H9 (cell line): ENCODE results near the gene ZNF521. TPM values are rescaled to one million over a fixed set of nuclear protein-coding genes. Genes with fewer than 3 reads are reported as not detected.

Source experiments
- DNase-seq: peaks from one replicate; pipeline ENCODE4 v3.0.0-alpha.2; 2017
- H2AFZ ChIP-seq: one replicate; pipeline ENCODE4 v1.6.1; 2013; ENCODE audit warnings: mild to moderate bottlenecking, low read length, control low read depth, moderate library complexity
- H2AK5ac ChIP-seq: 2 replicates; pipeline ENCODE4 v1.6.1; 2013; ENCODE audit warnings: low read length, control low read depth, mixed read lengths; ENCODE audit not compliant: insufficient read length
- H2BK120ac ChIP-seq: one replicate; pipeline ENCODE4 v1.6.1; 2013; ENCODE audit warnings: low read depth, mild to moderate bottlenecking, low read length, control low read depth, inconsistent platforms; ENCODE audit not compliant: poor library complexity, severe bottlenecking
- H2BK12ac ChIP-seq: 2 replicates; pipeline ENCODE4 v1.6.1; 2013; ENCODE audit warnings: low read length, control low read depth, mixed read lengths, low read depth; ENCODE audit not compliant: insufficient read length
- H2BK15ac ChIP-seq: 2 replicates; pipeline ENCODE4 v1.6.1; 2013; ENCODE audit warnings: low read depth, low read length, control low read depth
- H2BK20ac ChIP-seq: one replicate; pipeline ENCODE4 v1.6.1; 2013; ENCODE audit warnings: low read depth, mild to moderate bottlenecking, low read length, control low read depth, inconsistent platforms; ENCODE audit not compliant: poor library complexity, severe bottlenecking
- H2BK5ac ChIP-seq: 2 replicates; pipeline ENCODE4 v1.6.1; 2013; ENCODE audit warnings: low read length, control low read depth, mixed read lengths; ENCODE audit not compliant: insufficient read length
- H3K14ac ChIP-seq: 2 replicates; pipeline ENCODE4 v1.6.1; 2013; ENCODE audit warnings: low read length, control low read depth; ENCODE audit not compliant: insufficient read depth
- H3K18ac ChIP-seq: 2 replicates; pipeline ENCODE4 v1.6.1; 2013; ENCODE audit warnings: low read depth, mild to moderate bottlenecking, mixed read lengths, low read length, control low read depth; ENCODE audit not compliant: insufficient read length
- H3K23ac ChIP-seq: 2 replicates; pipeline ENCODE4 v1.6.1; 2013; ENCODE audit warnings: low read length, control low read depth, mixed read lengths, low read depth; ENCODE audit not compliant: insufficient read length
- H3K23me2 ChIP-seq: 2 replicates; pipeline ENCODE4 v1.6.1; 2013; ENCODE audit warnings: low read depth, mild to moderate bottlenecking, mixed read lengths, low read length, control low read depth; ENCODE audit not compliant: insufficient read length, poor library complexity, severe bottlenecking
- H3K27ac ChIP-seq: 2 replicates; pipeline ENCODE4 v1.5.1; 2013; ENCODE audit warnings: low read length, control low read depth, mixed read lengths, low read depth; ENCODE audit not compliant: insufficient read length
- H3K27me3 ChIP-seq: 2 replicates; pipeline ENCODE4 v1.6.1; 2013; ENCODE audit warnings: low read length, control low read depth, inconsistent platforms; ENCODE audit not compliant: insufficient read depth
- H3K4ac ChIP-seq: 2 replicates; pipeline ENCODE4 v1.6.1; 2013; ENCODE audit warnings: low read depth, mild to moderate bottlenecking, control low read depth, inconsistent platforms, low read length, moderate library complexity
- H3K4me1 ChIP-seq: 2 replicates; pipeline ENCODE4 v1.6.1; 2013; ENCODE audit warnings: low read length, control low read depth, inconsistent platforms; ENCODE audit not compliant: insufficient read depth
- H3K4me2 ChIP-seq: 2 replicates; pipeline ENCODE4 v1.6.1; 2013; ENCODE audit warnings: low read length, control low read depth, mixed read lengths; ENCODE audit not compliant: insufficient read length, insufficient read depth
- H3K56ac ChIP-seq: 2 replicates; pipeline ENCODE4 v1.6.1; 2013; ENCODE audit warnings: low read depth, mild to moderate bottlenecking, mixed read lengths, low read length, control low read depth; ENCODE audit not compliant: insufficient read length
- H3K79me1 ChIP-seq: 2 replicates; pipeline ENCODE4 v1.6.1; 2013; ENCODE audit warnings: low read depth, mild to moderate bottlenecking, moderate library complexity, low read length, control low read depth, inconsistent platforms; ENCODE audit not compliant: insufficient read depth, poor library complexity, severe bottlenecking
- H3K79me2 ChIP-seq: 2 replicates; pipeline ENCODE4 v1.6.1; 2013; ENCODE audit warnings: low read length, control low read depth, inconsistent platforms; ENCODE audit not compliant: insufficient read depth
- H3K9ac ChIP-seq: 2 replicates; pipeline ENCODE4 v1.6.1; 2013; ENCODE audit warnings: low read length, control low read depth, mixed read lengths; ENCODE audit not compliant: insufficient read length; ENCODE audit errors: extremely low read depth
- H3K9me3 ChIP-seq: one replicate; pipeline ENCODE4 v1.6.1; 2013; ENCODE audit warnings: low read depth, low read length, inconsistent platforms; ENCODE audit not compliant: control insufficient read depth
- H3T11ph ChIP-seq: one replicate; pipeline ENCODE4 v1.6.1; 2013; ENCODE audit warnings: mild to moderate bottlenecking, low read length, control low read depth, inconsistent platforms
- H4K20me1 ChIP-seq: one replicate; pipeline ENCODE4 v1.6.1; 2013; ENCODE audit not compliant: control insufficient read depth, insufficient read length, insufficient read depth
- H4K5ac ChIP-seq: 2 replicates; pipeline ENCODE4 v1.6.1; 2013; ENCODE audit warnings: low read depth, mild to moderate bottlenecking, mixed read lengths, low read length, control low read depth; ENCODE audit not compliant: insufficient read length
- H4K8ac ChIP-seq: replicated peaks from 2 replicates; pipeline ENCODE4 v1.6.1; 2013; ENCODE audit warnings: low read length, control low read depth, mixed read lengths, low read depth; ENCODE audit not compliant: insufficient read length
- H4K91ac ChIP-seq: 2 replicates; pipeline ENCODE4 v1.6.1; 2013; ENCODE audit warnings: low read depth, mild to moderate bottlenecking, moderate library complexity, mixed read lengths, low read length, control low read depth; ENCODE audit not compliant: insufficient read length
- H3K27ac Mint-ChIP-seq, 3 experiments: 2 replicates in 2 of 3; 3 replicates in 1 of 3; pipeline ENCODE4 v1.8.0; 2020 to 2021; ENCODE audit warnings: mixed read lengths in 3 of 3, mild to moderate bottlenecking in 1 of 3, moderate library complexity in 1 of 3
- H3K27me3 Mint-ChIP-seq: 2 replicates; pipeline ENCODE4 v1.8.0; 2021; ENCODE audit warnings: low read depth, mild to moderate bottlenecking, moderate library complexity, mixed read lengths
- H3K36me3 Mint-ChIP-seq, 3 experiments: 2 replicates in 2 of 3; 3 replicates in 1 of 3; pipeline ENCODE4 v1.8.0; 2020 to 2021; ENCODE audit warnings: low read depth in 3 of 3, mixed read lengths in 3 of 3; ENCODE audit not compliant: insufficient read depth in 1 of 3
- H3K4me1 Mint-ChIP-seq, 2 experiments: 2 replicates each; pipeline ENCODE4 v1.8.0; 2020; ENCODE audit warnings: mixed read lengths in 2 of 2
- H3K4me3 Mint-ChIP-seq, 2 experiments: 2 replicates in 1 of 2; 3 replicates in 1 of 2; pipeline ENCODE4 v1.8.0; 2020 to 2021; ENCODE audit warnings: mild to moderate bottlenecking in 2 of 2, mixed read lengths in 2 of 2, moderate library complexity in 1 of 2
- H3K9me3 Mint-ChIP-seq, 2 experiments: 2 replicates in 1 of 2; 3 replicates in 1 of 2; pipeline ENCODE4 v1.8.0; 2020; ENCODE audit warnings: mild to moderate bottlenecking in 2 of 2, mixed read lengths in 2 of 2, moderate library complexity in 1 of 2
- WGBS: extraction: QIAGEN DNeasy Blood & Tissue Kit; methylation state at CpG from one replicate; pipeline ENCODE4 v1.1.7; 2013; ENCODE audit warnings: missing lambda C conversion rate, low lambda C conversion rate, mixed read lengths; ENCODE audit not compliant: insufficient read length; ENCODE audit errors: extremely low coverage; 5-methylcytosine and 5-hydroxymethylcytosine counted together
- total RNA-seq: library from RNA; stranded (reverse); gene quantifications from 2 replicates; pipeline ENCODE4 v1.2.1, GENCODE V29; 2021
- TF ChIP-seq, protein P1 (sequence below): fragments of 200-600 bp; sonication (generic); conservative IDR thresholded peaks from 3 replicates; pipeline ENCODE4 v1.8.0; 2021; ENCODE audit warnings: antibody characterized with exemption, mild to moderate bottlenecking

ZNF521 gene
- total RNA-seq, 1 experiment from 2014 or later: 3.3 TPM

DNA sequence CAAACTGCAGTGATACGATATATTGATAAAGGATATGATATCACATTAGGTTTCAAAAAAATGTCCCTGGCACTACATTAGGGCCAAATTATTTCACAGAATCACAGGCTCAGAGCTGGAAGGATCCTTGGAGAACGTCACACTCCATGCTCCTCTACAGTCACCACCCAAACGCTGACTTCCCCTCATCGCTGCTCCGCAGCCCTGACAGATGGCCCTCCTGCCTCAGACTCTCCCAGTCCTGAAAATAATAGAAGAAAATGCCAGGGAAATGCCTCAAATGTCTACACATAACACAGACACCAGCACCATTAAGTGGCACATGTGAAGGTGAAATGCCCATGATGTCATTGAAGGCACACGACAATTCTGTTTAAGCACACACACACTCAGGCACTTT is 72.0 kb downstream of the ZNF521 start:
- no peaks in the 10 kb centered on the region for H3K36me3 Mint-ChIP-seq
- Histone ChIP-seq H4K91ac (no peak overlapping the region), H2BK120ac (no peak overlapping the region), H3K23ac (no peak overlapping the region), H4K5ac (no peak overlapping the region), H2BK15ac (no peak overlapping the region), H4K20me1 (no peaks in the 10 kb centered on the region), H3K79me2 (no peaks in the 10 kb centered on the region), H3K4ac (no peak overlapping the region), H3K4me1 (peaks cover 7% of the 10 kb centered on the region; the same call in 1 of the 2 replicates), H3K18ac (no peak overlapping the region), H3K27ac (no peak overlapping the region), H4K8ac (no peak overlapping the region), H3K9ac (no peak overlapping the region), H2BK20ac (no peak overlapping the region), H3K56ac (no peak overlapping the region), H2AK5ac (no peak overlapping the region), H3T11ph (no peak overlapping the region), H3K79me1 (no peaks in the 10 kb centered on the region), H2AFZ (no peak overlapping the region), H3K9me3 (no peaks in the 10 kb centered on the region), H2BK12ac (no peak overlapping the region), H3K27me3 (no peaks in the 10 kb centered on the region), H2BK5ac (no peak overlapping the region), H3K23me2 (no peaks in the 10 kb centered on the region), H3K14ac (no peak overlapping the region), H3K4me2 (no peak overlapping the region)
- peaks cover 20 to 30% of the 10 kb centered on the region in 2 experiments for H3K4me1 Mint-ChIP-seq
- no peak for DNase-seq
- no peak overlapping the region for H3K4me3 Mint-ChIP-seq
- TF ChIP-seq, protein P1, sequence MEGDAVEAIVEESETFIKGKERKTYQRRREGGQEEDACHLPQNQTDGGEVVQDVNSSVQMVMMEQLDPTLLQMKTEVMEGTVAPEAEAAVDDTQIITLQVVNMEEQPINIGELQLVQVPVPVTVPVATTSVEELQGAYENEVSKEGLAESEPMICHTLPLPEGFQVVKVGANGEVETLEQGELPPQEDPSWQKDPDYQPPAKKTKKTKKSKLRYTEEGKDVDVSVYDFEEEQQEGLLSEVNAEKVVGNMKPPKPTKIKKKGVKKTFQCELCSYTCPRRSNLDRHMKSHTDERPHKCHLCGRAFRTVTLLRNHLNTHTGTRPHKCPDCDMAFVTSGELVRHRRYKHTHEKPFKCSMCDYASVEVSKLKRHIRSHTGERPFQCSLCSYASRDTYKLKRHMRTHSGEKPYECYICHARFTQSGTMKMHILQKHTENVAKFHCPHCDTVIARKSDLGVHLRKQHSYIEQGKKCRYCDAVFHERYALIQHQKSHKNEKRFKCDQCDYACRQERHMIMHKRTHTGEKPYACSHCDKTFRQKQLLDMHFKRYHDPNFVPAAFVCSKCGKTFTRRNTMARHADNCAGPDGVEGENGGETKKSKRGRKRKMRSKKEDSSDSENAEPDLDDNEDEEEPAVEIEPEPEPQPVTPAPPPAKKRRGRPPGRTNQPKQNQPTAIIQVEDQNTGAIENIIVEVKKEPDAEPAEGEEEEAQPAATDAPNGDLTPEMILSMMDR: no peak
- no CpG with 5 or more reads among the region's 6 CpGs for WGBS
- no peaks in the 10 kb centered on the region; the same call in 1 of the 2 replicates for H3K27me3 Mint-ChIP-seq
- no peaks in the 10 kb centered on the region; a peak in 1 of 5 replicates for H3K9me3 Mint-ChIP-seq
- H3K27ac Mint-ChIP-seq: peak overlapping the region in 1 of 3 experiments; percentile 56; a peak in 3 of 7 replicates
